UCSD-AML1 (cell line): ENCODE measurements around the gene TFCP2L1.
"Not testable (repeated sequence)": the region's sequence is repeated elsewhere in the genome, so short reads cannot be mapped to it uniquely, and the experiment has no call there.

ENCODE experiments used
- DNase-seq: peaks from one replicate; lab custom pipeline; 2025; ENCODE audit not compliant: unreplicated experiment; lab: John Stamatoyannopoulos, UW

Gene TFCP2L1

DNA sequence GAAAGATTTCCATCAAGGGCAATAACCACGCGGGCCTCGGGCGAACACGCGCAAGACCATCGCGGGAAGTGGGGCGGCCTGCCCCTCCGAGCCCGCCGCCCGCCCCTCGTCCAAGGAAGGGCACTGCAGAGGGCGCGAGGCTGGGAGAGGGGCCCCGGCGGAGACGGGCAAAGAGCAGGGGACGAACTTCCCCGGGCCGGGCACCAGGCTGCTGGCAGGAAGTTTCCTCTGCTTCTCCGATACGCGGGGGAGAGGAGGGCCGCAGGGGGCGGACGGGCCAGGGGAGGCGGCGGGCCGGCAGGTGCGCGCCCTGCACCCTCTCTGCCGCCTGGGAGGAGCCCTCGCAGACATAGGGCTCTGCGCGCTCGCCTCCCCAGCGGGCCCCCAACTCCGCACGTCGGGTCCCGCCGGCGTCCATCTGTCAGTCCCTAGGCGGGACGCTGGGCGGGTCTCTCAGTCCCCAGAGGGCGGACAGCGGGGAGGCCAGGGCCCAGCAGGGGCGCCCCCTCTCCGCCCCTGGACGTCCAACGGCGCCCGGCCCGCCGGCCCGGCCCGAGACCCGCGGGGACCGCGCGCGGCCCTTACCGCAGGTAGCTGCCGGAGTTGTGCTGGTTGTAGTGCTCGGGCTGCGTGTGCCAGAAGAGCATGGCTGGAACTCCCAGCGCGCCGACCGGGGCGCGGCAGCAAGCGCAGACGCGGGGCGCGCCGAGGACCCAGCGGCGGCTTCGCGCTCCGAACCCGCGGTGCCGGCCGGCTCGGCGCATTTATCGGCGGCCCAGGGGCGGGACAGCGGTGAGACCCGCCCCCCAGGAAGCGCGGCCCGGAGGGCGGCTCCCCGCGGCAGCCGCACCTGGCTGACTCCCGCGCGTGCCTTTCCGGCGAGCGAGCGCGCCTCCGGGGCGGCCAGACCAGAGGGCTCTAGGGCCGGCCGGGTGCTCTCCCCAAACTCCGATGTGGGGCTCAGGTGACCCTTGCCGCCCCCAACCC is at the start of gene TFCP2L1:
TFCP2L1 (minus strand) TSS at position 740 of the 987 bp plus-strand sequence; CDS start at position 647, 93 bp downstream.
- peak; percentile 66 for DNase-seq

DNA sequence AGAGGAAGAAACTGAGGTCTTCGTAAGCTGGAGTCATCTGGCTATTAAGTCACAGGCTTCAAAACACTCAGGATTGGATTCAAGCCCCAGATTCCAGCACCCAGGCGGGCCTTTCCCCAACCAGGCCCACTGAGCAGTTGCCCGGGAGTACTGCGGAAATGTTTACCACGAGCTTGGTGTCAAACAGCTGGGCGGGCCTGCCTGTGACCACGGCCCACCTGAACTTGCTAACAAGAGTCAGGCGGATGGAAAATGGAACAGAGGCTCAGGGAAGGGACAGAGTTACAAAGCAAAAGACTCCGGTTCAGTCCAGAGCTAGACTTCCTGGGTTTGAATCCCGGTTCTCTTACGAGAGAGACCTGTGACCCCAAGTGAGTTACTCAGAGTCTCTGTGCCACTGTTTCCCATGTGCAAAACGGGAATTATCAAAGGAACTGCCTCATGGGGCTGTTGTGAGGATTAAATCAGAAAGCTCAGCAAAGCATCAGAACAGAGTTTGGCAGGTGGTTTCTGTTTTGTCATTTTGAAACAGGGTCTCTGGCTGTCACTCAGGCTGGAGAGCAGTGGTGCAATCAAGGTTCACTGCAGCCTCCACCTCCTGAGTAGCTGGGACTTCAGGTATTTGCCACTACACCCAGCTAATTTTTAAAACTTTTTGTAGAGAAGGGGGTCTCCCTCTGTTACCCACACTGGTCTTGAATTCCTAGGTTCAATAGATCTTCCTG is 49.0 kb upstream of the TFCP2L1 start:
- DNase-seq, result no peak

GRCh38 chr2:121333231-121333630 is 48.2 kb upstream of the TFCP2L1 start:
- no peak for DNase-seq

- DNase-seq, result not testable (repeated sequence)
These were observed 46.3 kb upstream of the TFCP2L1 start for GRCh38 chr2:121331324-121331723.

GRCh38 chr2:121330921-121331320 is 45.9 kb upstream of the TFCP2L1 start:
- no peak for DNase-seq

DNA sequence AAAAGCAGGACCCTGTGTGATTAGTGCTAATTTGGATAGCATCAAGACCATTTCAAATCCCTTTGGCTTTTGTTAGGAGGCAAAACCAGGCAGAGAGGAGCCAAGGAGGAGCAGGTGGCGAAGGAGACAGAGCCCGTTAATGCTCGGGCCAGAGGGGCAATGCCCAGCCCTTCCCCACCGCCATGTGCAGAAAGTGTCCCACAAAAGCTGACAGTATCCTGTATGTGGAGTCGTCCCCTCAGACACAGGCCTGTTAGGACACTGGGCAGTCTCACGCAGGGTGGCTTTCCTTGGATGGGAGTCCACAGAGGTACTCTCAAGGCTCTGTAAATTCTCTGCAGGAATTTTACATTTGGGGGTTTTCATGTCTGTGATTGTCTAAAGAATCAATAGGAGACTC is 44.8 kb upstream of the TFCP2L1 start:
- no peak for DNase-seq

DNA sequence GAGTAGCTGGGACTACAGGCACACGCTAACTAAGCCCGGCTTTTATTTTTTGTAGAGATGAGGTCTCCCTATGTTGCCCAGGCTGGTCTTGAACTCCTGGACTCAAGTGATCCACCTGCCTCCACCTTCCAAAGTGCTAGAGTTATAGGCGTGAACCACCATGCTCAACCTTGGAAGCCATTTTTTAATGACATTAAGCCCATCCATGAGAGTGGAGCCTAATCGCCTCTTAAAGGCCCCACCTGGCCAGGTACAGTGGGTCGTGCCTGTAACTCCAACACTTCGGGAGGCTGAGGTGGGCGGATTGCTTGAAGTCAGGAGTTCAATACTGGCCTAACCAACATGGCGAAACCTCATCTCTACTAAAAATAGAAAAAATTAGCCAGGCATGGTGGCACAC is 41.6 kb upstream of the TFCP2L1 start:
- no peak for DNase-seq

GRCh38 chr2:121324601-121325000 is 39.6 kb upstream of the TFCP2L1 start:
- DNase-seq, result no peak

DNA sequence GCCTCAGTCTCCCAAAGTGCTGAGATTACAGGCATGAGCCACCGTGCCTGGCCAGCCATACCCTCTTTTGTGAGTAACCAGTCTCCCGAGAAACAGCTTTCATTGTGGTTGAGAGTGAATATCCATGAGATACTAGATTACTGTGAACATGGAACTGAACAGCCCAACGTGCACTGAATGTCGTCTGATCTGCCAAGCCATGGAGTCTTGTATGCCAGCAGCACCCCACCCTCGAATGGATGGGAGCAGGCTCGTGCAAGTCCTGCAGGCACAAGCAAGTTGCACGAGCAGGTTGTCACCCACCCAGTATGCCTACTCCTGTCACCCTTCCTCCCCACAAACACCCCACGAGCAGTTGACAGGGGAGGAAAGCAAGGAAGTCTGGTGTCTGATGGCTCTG is 36.5 kb upstream of the TFCP2L1 start:
- no peak for DNase-seq

DNA sequence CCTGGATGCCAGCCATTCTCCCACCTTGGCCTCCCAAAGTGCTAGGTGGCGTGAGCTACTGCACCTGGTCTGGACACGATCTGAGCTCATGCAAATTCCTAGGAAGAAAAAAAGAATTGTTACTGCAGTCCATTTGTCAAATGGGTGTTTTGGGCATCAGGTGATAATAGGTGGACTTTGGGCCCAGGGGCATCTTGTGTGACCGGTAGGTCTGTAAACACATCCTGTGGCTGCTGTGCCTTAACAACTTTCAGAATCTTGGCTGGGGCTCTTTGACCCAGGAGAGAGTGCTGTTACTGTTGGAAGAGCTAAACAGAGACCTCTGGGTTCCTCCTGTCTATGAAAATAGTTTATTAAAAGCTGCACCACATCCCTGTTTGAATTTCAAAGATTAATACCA is 34.9 kb upstream of the TFCP2L1 start:
- no peak for DNase-seq

GRCh38 chr2:121316986-121317385 is 32.0 kb upstream of the TFCP2L1 start:
- DNase-seq, result no peak

DNA sequence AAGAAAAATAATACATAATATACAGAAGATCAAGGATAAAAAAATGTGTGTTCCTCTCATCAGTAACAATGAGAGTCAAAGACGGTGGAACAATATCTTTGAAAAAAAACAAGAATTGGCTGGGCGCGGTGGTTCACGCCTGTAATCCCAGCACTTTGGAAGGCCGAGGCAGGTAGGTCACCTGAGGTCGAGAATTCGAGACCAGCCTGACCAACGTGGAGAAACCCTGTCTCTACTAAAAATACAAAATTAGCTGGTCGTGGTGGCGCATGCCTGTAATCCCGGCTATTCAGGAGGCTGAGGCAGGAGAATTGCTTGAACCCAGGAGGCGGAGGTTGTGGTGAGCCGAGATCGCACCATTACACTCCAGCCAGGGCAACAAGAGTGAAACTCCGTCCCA is 28.7 kb upstream of the TFCP2L1 start:
- DNase-seq, result not testable (repeated sequence)

DNA sequence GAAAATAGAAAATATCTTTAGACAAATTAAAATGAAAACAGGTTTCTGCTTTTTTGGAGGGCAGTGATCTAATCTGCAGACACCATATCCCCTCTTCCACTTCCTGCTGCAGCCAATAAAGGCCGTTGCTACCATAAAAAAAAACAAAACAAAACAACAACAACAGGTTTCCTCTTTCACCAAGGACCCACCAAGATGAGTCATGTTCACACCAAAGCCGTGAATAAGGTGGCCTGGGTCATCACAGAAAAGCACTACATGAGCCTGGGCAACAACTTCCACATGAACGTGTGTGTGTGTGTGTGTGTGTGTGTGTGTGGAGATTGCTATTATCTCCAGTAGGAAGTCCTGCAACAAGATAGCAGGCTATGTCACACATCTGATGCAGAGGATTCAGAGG is 24.8 kb upstream of the TFCP2L1 start:
- DNase-seq, result no peak

DNA sequence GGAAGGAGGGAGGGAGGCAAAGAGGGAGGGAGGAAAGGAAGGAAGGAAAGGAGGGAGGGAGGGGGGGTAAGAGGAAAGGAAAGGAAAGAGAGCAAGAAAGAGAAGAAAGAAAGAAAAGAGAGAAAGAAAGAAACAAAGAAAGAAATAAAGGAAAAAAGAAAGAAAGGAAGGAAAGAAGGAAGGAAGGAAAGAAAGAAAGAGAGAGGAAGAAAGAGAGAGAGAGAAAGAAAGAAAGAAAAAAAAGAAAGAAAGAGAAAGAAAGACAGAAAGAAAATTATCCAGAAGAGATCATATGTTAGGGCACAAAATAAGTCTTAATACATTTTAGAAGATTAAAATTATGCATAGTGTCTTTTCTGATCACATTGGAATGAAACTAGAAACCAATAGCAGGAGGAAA is 24.3 kb upstream of the TFCP2L1 start:
- no peak for DNase-seq

DNA sequence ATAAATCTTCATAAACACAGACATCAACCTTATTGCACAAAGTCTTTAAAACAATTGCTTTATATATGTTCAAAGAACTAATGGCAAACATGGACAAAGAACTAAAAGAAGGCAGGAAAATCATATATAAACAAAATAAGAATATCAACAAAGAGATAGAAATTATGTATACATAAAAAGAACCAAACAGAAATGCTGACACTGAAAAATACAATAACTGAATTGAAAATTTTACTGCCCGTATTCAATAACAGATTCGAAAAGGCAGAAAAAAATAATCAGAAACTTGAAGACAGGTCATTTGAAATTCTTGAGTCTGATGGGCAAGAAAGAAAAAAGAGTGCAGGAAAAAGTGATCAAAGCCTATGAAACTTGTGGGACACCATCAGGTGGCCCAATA is 22.0 kb upstream of the TFCP2L1 start:
- no peak for DNase-seq

DNA sequence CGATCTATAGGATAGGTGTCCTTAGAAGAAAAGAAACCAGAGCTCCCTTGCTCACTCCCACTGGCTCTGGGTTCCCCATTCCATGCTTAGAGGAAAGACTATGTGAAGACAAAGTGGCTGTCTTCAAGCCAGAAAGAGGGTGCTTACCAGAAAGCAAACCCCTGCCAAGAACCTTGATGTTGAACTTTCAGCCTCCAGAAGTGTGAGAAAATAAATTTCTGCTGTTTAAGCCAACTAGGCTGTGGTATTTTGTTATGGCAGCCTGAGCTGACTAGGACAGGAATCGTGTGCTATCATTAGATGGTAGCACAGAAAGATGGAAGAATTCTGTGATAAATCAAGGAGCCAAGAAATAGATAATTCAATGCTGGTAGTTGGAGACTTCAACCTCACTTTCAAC is 19.9 kb upstream of the TFCP2L1 start:
- no peak for DNase-seq

DNA sequence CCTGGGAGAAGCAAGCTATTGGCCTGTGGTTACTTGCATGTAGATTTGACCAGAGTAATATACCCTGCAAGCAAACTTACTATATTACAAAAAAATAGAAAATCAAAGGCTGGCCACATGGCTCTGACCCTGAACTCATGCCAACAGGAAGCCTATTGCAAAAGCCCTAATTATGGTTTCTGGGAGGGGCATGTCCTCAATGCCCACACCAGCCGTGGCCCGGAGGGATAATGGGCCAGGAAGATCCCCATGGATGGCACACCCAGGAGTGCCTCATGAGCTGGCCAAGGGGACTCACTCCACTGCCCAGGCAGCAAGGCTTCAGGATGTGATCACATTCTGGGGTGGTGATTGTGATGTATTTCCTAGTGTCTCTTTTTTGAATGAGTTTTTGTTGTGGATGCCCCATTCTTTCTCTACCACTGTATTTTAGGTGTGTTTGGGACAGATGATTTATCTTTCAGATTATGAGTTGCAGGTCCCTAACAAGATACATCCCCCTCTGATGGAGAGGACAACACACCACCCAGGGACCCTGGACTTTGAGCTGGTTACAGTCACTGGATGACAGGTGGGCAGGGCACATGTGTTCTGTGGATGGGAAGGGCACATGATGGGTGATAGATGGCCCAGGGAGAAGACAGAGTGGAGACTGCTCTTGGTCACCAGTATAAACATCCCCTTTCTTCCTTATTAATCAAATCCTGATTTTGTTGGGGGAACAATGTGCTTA is 18.7 kb upstream of the TFCP2L1 start:
- DNase-seq, result no peak

GRCh38 chr2:121301190-121301589 is 16.2 kb upstream of the TFCP2L1 start:
- DNase-seq, result not testable (repeated sequence)

DNA sequence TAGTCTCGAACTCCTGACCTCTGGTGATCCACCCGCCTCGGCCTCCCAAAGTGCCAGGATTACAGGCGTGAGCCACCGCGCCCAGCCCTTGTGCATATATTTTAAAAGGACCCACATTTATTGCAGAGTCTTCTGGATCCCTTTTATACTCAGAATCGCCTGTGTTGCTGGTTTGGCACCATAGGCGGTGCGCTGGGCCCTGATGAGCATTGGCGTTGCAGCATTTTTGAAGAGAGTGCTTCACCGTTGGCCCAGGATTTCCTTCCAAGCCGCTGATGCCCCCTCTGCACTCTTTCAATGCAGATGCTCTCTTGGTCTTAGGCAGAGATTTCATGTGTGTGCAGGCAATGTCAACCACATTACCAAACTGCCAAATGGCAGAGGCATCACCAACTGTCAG is 13.5 kb upstream of the TFCP2L1 start:
- DNase-seq, result no peak

- DNase-seq, result not testable (repeated sequence)
These were observed 12.9 kb upstream of the TFCP2L1 start for GRCh38 chr2:121297866-121298265.

DNA sequence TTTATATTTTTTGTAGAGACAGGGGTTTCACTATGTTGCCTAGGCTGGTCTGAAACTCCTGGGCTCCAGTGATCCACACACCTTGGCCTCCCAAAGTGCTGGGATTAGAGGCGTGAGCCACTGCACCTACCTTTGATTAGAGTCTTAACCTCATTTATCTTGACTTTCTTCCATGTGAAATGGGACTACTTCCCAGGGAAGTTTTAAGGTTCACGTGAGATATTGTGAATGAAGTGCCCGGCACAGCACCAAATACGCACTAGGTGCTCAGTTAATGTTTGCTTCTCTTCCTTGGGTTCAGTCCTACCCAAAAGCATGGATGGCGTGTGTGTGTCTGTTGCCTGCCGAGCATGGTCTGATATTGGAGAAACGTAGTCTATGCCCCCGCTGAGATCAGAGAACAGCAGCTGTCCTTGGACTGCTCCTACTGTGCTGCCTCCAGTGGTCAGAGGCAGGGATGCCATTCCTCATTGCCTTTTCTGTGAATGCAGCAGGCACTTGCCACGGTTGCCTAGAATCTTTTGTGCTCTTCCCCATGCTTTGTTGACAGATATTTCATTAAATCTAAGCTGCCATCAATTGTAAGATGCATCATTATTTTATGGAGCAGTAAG is 12.3 kb upstream of the TFCP2L1 start:
- peak; percentile 33 for DNase-seq
